GM12891 (cell line): ENCODE data around the gene RBM22.

Experiments used
- POLR2A ChIP-seq: IDR thresholded peaks from 2 replicates; pipeline ENCODE4 v1.6.1; 2011; ENCODE audit warnings: low read depth, low read length, control low read depth
- POLR2AphosphoS5 ChIP-seq: IDR thresholded peaks from 2 replicates; pipeline ENCODE4 v1.6.1; 2011; ENCODE audit warnings: low read depth, low read length, control low read depth
- TAF1 ChIP-seq: IDR thresholded peaks from 2 replicates; pipeline ENCODE4 v1.6.1; 2011; ENCODE audit warnings: low read depth, low read length, control low read depth

DNA sequence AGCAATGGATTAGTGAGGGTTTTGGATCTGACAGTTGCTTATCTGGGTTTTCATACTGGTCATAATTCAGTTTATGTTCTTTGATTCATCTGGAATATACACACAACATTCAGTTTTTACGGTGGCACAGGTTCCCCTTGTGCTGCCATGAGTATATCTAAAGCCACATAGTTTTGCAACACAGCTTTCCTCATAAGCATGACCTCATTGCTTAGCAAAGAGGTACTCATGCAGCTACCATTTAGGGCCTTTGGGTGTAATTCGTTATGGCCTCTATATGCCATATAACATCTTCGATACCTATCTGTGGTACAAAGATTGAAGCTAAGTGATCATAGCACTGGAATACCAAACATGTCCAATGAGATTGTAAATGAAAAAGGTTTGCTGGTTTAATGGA, 2.9 kb upstream of the RBM22 start:
- TF ChIP-seq POLR2A (no peak), TAF1 (no peak), POLR2AphosphoS5 (no peak)
